NCI-H526 (cell line): ENCODE measurements around the gene DUOXA1.

ENCODE experiments used
- DNase-seq, 2 experiments: peaks; one replicate each; lab custom pipeline; 2025; lab: John Stamatoyannopoulos, UW

DUOXA1 gene

GRCh38 chr15:45129651-45130129 lies at the start of gene DUOXA1, which contains the start of gene DUOX1:
TSS of gene DUOXA1 (minus strand) at chr15:45129879. CDS start at chr15:45123014, 6,865 bp downstream.
TSS of gene DUOX1 (plus strand) at chr15:45129994. CDS start at chr15:45131967, 1,973 bp downstream.
- DNase-seq = peak in 1 of 2 experiments; percentile 28

- DNase-seq = no peak
Observed at GRCh38 chr15:45177285-45177684, 47.6 kb upstream of the DUOXA1 start.

- DNase-seq = no peak
Observed at GRCh38 chr15:45174577-45174976, 44.9 kb upstream of the DUOXA1 start.

GRCh38 chr15:45174069-45174468 lies 44.4 kb upstream of the DUOXA1 start:
- DNase-seq = no peak

GRCh38 chr15:45171912-45172311 lies 42.2 kb upstream of the DUOXA1 start:
- no peak for DNase-seq

GRCh38 chr15:45169608-45170480 lies 40.2 kb upstream of the DUOXA1 start:
- peak in 1 of 2 experiments; percentile 67 for DNase-seq

GRCh38 chr15:45168751-45169551 lies 39.3 kb upstream of the DUOXA1 start:
- no peak for DNase-seq

- DNase-seq = no peak
Observed at GRCh38 chr15:45168286-45168685, 38.6 kb upstream of the DUOXA1 start.

GRCh38 chr15:45167631-45168205 lies 38.0 kb upstream of the DUOXA1 start:
- DNase-seq = peak in 1 of 2 experiments; percentile 37

GRCh38 chr15:45166834-45167630 lies 37.4 kb upstream of the DUOXA1 start:
- peak; percentile 65 to 83 for DNase-seq

GRCh38 chr15:45165536-45165935 lies 35.9 kb upstream of the DUOXA1 start:
- DNase-seq = no peak

GRCh38 chr15:45164914-45165313 lies 35.2 kb upstream of the DUOXA1 start:
- DNase-seq = no peak

- DNase-seq = no peak
Observed at GRCh38 chr15:45163508-45163856, 33.8 kb upstream of the DUOXA1 start.

GRCh38 chr15:45162771-45163507 lies 33.3 kb upstream of the DUOXA1 start:
- peak; percentile 53 to 85 for DNase-seq

GRCh38 chr15:45161666-45162065 lies 32.0 kb upstream of the DUOXA1 start:
- no peak for DNase-seq

- DNase-seq = no peak
Observed at GRCh38 chr15:45157974-45158373, 28.3 kb upstream of the DUOXA1 start.

GRCh38 chr15:45156744-45157455 lies 27.2 kb upstream of the DUOXA1 start:
- DNase-seq = no peak

- DNase-seq = no peak
Observed at GRCh38 chr15:45155739-45156138, 26.1 kb upstream of the DUOXA1 start.

- DNase-seq = no peak
Observed at GRCh38 chr15:45151998-45152828, 22.5 kb upstream of the DUOXA1 start.
